Hair follicle dermal papilla cell (primary cell): ENCODE results near the gene MARS2. TPM values are rescaled to one million over a fixed set of nuclear protein-coding genes. Genes with fewer than 3 reads are reported as not detected.

ENCODE experiments used
- total RNA-seq: library from RNA; depleted of rRNA; stranded (reverse); fragments of >200 nt; gene quantifications from 2 replicates; pipeline ENCODE4 v1.2.3, GENCODE V29; 2012

The MARS2 gene
- total RNA-seq = 3.9 and 4.2 TPM in 2 replicates

DNA sequence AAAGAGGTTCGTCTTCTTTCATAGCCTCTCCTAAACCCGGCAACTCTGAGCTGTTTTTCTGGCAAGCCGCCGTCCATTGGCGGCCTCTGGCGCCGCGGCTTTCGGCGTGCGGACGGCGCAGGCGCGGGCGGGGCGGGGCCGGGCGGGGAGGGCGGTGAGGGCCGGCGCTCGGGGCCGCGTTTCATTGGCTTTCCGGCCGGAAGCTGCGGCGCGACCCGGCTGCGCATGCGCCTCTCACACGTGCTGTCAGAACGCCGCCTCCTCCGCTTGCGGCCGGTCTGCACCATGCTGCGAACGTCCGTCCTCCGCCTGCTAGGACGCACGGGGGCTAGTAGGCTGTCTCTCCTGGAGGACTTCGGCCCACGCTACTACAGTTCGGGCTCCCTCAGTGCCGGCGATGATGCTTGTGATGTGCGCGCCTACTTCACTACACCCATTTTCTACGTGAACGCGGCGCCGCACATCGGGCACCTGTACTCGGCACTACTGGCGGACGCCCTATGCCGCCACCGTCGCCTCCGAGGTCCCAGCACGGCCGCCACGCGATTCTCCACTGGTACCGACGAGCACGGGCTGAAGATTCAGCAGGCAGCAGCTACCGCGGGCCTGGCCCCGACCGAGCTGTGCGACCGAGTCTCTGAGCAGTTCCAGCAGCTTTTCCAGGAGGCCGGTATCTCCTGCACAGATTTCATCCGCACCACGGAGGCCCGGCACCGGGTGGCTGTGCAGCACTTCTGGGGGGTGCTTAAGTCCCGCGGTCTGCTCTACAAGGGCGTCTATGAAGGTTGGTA is at the start of gene MARS2:
Gene MARS2 (plus strand): TSS at position 249 of the 791 bp plus-strand sequence. CDS start 37 bp downstream, at position 286.

DNA sequence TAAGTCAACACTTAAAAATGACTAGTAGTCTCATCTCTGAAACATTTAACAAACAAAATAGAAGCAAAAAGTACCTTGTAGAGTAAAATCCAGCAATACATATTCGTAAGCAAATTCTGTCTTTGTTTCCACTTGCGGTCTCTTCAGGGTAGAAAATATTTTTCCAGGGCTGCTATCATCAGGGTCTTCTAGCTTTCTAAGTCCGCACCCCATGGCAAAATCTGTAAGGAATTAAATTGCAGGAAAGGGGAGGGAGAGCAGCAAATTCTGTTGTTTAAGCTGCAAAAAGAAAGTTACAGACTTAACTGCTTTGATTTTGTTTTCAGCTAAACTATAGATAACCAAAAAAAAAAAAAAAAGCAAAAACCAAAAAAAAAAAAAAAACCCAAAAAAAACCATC is 29.9 kb upstream of the MARS2 start, which contains the start of gene RFTN2:
Gene RFTN2 (minus strand): TSS at position 342 of the 400 bp plus-strand sequence. CDS start 129 bp downstream, at position 213.

Other genes with a start within 250 kb of the MARS2 start
- gene HSPD1, start 205.5 kb upstream of the MARS2 start, total RNA-seq = 62.5 and 65.9 TPM in 2 replicates
- 17.9 and 18.8 TPM in 2 replicates for gene HSPE1, start 205.0 kb upstream of the MARS2 start, total RNA-seq
- 36.4 and 40.4 TPM in 2 replicates for gene MOB4, start 189.3 kb upstream of the MARS2 start, total RNA-seq
- 10.4 and 17.5 TPM in 2 replicates for gene RFTN2, start 29.8 kb upstream of the MARS2 start, total RNA-seq
- not detected in 2 replicates for gene BOLL, start 80.0 kb downstream of the MARS2 start, total RNA-seq
- gene PLCL1, start 99.2 kb downstream of the MARS2 start, total RNA-seq = 1.6 and 3.2 TPM in 2 replicates